Ureter (tissue), 1 donor: ENCODE results near the gene ADAMTS16. TPM values are rescaled to one million over a fixed set of nuclear protein-coding genes. Genes with fewer than 3 reads are reported as not detected.

Experiments
- DNase-seq: peaks from one replicate; pipeline ENCODE4 v3.0.0-alpha.2; 2020; ENCODE audit warnings: low spot score
- total RNA-seq: library from RNA; stranded (reverse); gene quantifications from one replicate; pipeline ENCODE4 v1.2.4, GENCODE V29; 2023
- donor health status: DM: yes; HTN: yes; CAD: no.

ADAMTS16 gene
- total RNA-seq, 1 donor from 2014 or later, result 0.52 TPM

DNA sequence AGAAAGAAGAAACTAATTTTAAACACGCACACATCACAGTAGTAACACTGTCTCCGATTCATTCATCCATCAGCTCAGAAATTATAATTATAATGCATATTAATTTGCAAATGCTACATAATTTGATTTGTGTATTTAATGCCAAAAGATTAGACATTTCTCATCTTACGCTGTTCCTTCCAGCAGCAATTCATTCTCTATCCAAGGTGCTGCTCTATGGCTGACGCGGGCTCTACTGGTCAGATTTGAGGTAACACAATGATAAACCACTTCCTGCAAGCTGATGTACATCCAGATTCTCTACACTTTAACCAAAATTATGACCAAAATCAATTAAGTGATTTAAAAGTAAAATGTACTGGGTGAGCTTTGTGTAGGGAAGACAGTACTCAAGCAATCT, 204.5 kb downstream of the ADAMTS16 start:
- no peak for DNase-seq

DNA sequence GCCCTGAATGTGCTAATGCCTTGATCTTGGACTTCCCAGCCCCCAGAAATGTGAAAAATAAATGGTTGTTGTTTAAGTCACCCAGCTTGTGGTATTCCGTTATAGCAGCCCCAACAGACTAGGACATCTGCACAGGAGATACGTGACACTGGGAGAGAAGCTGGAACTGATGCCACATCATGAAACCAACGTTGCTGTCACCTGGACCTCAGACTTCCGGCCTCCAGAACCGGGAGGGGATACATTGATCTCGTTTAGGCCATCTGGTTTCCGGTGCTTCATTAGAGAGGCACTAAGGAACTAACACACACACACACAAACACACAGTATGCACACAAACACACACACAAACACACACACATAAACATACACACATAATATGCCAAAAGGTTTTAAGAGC, 207.3 kb downstream of the ADAMTS16 start:
- DNase-seq, result no peak

GRCh38 chr5:5348135-5348534, 208.0 kb downstream of the ADAMTS16 start:
- DNase-seq, result no peak

DNA sequence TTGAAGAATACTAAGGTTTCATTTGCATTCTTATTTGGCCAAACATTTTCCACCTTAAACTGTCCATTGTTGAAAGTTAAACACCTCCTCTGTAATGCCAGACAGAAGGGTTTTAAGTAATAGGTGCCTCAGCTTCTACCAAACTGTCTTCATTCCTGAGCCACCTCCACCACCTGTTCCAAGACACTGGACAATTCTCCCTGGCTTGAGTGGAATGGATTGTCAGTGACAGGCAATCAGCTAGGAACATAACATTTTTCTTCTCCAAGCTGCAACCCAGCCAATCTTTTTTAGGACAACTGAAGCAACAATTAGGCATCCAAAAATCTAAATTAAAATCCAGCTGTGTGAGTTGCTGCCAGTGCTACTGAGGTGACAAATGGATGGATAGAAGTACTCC, 208.4 kb downstream of the ADAMTS16 start:
- DNase-seq, result no peak

- no peak for DNase-seq
Observed at GRCh38 chr5:5350101-5350500, 210.0 kb downstream of the ADAMTS16 start.

GRCh38 chr5:5351288-5351979, 211.3 kb downstream of the ADAMTS16 start:
- DNase-seq, result no peak

DNA sequence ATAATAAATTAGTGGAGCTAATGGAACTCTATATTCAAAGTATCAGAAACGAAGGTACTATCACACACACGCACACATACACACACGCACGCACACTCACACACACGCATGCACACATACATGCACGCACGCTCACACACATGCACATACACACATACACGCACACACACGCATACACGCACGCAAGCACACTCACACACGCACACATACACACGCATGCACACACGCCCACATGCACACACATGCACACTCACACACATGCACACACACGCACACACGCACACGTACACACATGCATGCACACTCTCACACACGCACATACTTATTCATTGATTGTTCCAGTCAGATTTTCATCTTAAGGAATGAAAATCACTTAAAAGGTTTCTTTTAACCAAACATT, 212.5 kb downstream of the ADAMTS16 start:
- DNase-seq, result no peak

- DNase-seq, result no peak
Observed at GRCh38 chr5:5353681-5354080, 213.6 kb downstream of the ADAMTS16 start.

GRCh38 chr5:5356765-5357164, 216.6 kb downstream of the ADAMTS16 start:
- DNase-seq, result no peak

- DNase-seq, result no peak
Observed at GRCh38 chr5:5359618-5360017, 219.5 kb downstream of the ADAMTS16 start.

DNA sequence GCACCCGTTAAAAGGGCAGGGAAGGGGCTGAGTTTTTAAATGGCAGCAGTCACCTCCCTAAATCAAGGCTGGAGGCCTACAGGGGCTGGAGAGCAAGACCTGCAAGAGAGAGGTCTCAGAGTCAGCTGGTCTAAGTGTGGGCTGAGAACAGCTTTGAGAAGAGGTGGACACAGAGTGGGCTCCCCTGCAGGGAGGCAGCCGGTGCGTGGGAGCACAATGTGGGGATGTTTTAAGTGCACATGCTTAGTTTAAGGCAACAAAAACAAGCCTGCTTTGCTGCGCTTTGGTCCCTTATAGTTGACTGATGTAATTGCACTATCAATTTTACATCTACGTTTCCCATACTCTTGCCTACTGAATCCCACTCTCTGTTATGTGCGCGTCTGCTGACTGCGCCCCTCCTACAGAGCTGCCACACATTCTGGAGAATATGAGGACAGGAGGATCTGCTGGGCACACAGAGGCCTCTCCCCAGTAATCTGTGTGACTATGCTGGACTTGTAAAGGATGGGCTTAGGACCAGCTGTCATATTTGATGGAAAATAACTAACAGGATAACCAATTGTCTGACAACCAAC, 220.3 kb downstream of the ADAMTS16 start:
- DNase-seq, result no peak

- no peak for DNase-seq
Observed at GRCh38 chr5:5360941-5361520, 220.9 kb downstream of the ADAMTS16 start.

DNA sequence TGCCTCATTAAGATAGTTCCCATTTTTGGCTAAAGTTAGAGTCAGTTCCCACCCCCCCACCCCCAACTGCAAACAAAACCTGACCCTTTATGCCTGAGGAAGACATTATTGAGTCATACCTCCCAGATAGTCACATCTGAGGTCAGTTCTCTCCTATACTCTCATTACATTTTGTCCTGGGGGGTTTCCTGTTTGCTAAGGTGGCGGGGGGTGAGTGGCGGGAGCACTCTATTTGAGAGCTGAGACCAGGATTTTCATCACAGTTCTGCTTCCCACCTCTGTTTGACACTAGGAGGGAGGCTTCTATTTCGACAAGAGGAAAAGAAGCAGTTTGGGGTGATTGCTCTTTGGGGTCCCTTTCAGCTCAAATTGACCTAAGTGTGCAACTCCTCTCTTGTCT, 222.9 kb downstream of the ADAMTS16 start:
- DNase-seq, result no peak

DNA sequence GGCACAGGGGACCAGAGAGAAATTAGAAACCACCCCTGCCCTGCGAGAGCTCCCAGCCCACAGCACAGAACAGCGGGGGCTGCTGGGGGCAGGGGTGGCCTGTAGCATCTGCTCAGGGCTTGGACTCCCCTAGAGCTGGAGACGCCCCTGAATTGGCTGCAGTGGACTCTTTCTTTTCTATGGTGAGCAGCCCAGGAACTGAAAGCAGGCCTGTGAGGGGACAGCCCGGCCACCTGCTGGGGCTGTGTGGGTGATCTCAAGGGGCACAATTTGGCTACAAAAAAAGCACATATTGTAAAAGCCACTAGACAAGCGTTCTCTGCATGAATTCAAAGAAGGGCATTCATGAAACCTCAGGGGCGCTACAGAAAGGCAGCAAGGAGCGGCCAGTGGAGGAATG, 224.8 kb downstream of the ADAMTS16 start:
- DNase-seq, result no peak

DNA sequence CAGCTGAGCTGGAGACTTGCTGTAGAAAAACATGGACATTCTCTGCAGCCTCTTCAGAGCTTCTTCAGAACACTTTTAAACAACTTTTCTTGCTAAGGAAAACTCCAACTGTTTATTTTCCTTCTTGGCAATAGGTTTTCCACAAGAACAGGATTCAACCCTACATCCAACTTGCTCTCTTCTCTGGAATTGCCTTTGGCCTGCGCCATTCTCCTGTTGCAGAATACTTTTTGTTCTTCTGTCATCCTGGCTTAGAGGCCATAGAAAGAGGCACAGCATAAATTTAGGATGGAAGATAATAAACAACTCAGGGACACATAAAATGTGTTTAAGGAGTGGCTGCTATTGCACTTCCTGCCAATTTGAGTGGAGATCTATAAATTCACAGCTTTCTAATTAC, 227.6 kb downstream of the ADAMTS16 start:
- DNase-seq, result no peak

DNA sequence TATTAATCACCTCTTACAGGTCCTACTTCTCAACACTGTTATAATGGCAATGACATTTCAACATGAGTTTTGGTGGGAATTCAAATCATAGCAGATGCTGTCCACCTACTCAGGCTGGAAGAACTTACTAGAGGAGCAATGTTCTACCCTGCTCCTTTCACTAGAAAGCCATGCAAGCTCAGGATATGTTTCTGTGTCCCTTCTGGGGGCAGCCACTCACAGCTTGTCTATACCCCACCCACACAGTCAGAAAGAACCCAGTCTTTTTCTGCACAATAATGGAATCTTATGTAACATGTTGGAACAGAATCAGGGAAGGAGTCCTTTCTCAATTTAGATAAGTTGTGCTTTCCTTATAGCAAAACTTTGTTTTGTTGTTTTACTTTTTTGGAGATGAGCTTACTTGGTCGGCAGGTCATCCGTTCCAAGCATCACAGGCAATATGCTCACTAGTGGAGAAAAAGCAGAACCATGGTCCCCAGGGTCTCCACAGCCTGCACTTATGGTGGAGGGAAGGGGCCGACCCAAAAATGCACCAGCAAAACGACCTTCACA, 229.0 kb downstream of the ADAMTS16 start:
- no peak for DNase-seq
